Measurements from ENCODE around the gene HDAC9.

Gene HDAC9

DNA sequence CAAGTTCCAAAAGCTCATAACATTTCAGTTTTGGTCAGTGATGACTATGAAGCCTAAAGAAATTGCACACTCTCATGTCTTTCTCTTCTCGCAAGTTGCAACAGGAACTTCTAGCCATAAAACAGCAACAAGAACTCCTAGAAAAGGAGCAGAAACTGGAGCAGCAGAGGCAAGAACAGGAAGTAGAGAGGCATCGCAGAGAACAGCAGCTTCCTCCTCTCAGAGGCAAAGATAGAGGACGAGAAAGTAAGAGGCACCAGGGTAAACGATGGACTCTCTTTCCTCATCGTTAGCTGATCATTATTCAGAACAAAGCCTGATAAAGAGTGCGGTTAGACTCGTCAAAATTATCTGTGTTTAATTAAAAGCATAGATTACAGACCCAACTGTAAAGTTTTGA is 94.7 kb downstream of the HDAC9 start:
- TF ChIP-seq, protein P1, sequence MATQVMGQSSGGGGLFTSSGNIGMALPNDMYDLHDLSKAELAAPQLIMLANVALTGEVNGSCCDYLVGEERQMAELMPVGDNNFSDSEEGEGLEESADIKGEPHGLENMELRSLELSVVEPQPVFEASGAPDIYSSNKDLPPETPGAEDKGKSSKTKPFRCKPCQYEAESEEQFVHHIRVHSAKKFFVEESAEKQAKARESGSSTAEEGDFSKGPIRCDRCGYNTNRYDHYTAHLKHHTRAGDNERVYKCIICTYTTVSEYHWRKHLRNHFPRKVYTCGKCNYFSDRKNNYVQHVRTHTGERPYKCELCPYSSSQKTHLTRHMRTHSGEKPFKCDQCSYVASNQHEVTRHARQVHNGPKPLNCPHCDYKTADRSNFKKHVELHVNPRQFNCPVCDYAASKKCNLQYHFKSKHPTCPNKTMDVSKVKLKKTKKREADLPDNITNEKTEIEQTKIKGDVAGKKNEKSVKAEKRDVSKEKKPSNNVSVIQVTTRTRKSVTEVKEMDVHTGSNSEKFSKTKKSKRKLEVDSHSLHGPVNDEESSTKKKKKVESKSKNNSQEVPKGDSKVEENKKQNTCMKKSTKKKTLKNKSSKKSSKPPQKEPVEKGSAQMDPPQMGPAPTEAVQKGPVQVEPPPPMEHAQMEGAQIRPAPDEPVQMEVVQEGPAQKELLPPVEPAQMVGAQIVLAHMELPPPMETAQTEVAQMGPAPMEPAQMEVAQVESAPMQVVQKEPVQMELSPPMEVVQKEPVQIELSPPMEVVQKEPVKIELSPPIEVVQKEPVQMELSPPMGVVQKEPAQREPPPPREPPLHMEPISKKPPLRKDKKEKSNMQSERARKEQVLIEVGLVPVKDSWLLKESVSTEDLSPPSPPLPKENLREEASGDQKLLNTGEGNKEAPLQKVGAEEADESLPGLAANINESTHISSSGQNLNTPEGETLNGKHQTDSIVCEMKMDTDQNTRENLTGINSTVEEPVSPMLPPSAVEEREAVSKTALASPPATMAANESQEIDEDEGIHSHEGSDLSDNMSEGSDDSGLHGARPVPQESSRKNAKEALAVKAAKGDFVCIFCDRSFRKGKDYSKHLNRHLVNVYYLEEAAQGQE (IDR thresholded peaks at IDR 0.05; ENCODE audit: insufficient read depth in 1 of 2, low read depth in 2 of 2, low read length in 2 of 2) = no peak
- TF ChIP-seq FOXP2 (optimal IDR thresholded peaks at IDR 0.05; ENCODE audit: borderline replicate concordance, extremely low read depth, extremely low read length, insufficient read depth) (no peak), TAF1 (IDR thresholded peaks at IDR 0.05; ENCODE audit: borderline replicate concordance, insufficient read depth, low read length) (no peak), POLR2AphosphoS5 (IDR thresholded peaks at IDR 0.05; ENCODE audit: low read depth, low read length) (no peak), SIN3A (IDR thresholded peaks at IDR 0.05; ENCODE audit: borderline replicate concordance, insufficient read depth, low read length) (no peak)

DNA sequence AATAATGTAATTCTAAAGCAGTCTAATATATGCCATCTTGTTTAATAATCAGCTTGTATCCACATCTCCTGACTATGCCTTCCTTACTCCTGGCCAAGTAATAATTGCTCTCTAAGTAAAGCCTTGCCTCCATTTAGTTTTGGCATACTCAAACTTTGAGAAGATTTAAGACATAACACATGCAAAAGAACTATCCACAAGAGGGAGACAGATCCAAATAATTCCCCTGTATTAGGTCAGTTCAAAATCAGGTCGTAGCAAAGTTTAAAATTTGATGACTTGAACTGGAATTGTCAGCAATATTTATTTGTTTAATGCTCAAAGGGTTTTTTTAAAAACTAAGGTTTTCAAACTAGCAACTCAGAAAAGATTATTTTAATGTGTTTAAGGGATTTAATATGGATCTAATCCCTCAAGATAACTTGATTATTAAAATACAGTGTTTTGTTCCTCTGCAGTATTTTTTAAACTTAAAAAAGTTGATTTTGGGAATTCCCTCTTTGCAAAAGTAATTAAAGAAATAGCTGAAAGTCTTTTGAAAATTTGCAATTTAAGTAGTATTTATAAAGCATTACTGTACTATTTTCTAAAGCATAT is 95.3 kb downstream of the HDAC9 start:
- no peak for TF ChIP-seq POLR2AphosphoS5 (IDR thresholded peaks at IDR 0.05; ENCODE audit: low read depth, low read length)
- TF ChIP-seq SIN3A (IDR thresholded peaks at IDR 0.05; ENCODE audit: borderline replicate concordance, insufficient read depth, low read length) = no peak
- TF ChIP-seq FOXP2 (optimal IDR thresholded peaks at IDR 0.05; ENCODE audit: borderline replicate concordance, extremely low read depth, extremely low read length, insufficient read depth) = no peak
- no peak for TF ChIP-seq TAF1 (IDR thresholded peaks at IDR 0.05; ENCODE audit: borderline replicate concordance, insufficient read depth, low read length)
- TF ChIP-seq, protein P1 (IDR thresholded peaks at IDR 0.05; ENCODE audit: insufficient read depth in 1 of 2, low read depth in 2 of 2, low read length in 2 of 2) = no peak

DNA sequence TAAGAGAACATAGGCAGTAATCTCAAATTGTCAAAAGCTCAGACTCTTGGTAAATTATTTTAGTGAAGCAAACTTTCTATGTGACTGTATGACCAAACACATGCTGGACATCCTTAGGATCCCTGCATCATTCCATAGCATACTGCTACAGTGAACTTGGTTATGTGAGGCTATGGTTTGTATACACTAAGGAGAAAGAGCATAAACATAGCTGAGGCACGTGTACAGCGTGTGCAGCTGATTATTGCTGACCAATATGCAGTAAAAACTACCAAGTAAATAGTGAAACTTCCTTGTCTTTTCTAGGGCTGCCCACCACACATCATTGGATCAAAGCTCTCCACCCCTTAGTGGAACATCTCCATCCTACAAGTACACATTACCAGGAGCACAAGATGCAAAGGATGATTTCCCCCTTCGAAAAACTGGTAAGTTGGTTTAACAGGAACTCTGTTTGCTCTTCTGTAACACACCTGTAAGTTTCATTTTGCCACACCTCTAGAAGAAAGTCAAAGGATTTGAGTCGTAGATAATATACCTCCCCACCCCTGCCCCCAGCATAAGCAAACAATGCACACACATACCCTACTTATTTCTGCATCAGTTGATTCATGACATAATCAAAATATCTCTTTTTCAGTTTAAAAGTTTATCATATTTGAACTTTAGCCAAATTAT is 98.2 kb downstream of the HDAC9 start:
- TF ChIP-seq TAF1 (IDR thresholded peaks at IDR 0.05; ENCODE audit: borderline replicate concordance, insufficient read depth, low read length) (no peak), SIN3A (IDR thresholded peaks at IDR 0.05; ENCODE audit: borderline replicate concordance, insufficient read depth, low read length) (no peak), FOXP2 (optimal IDR thresholded peaks at IDR 0.05; ENCODE audit: borderline replicate concordance, extremely low read depth, extremely low read length, insufficient read depth) (no peak), POLR2AphosphoS5 (IDR thresholded peaks at IDR 0.05; ENCODE audit: low read depth, low read length) (no peak)
- TF ChIP-seq, protein P1 (IDR thresholded peaks at IDR 0.05; ENCODE audit: insufficient read depth in 1 of 2, low read depth in 2 of 2, low read length in 2 of 2) = no peak

DNA sequence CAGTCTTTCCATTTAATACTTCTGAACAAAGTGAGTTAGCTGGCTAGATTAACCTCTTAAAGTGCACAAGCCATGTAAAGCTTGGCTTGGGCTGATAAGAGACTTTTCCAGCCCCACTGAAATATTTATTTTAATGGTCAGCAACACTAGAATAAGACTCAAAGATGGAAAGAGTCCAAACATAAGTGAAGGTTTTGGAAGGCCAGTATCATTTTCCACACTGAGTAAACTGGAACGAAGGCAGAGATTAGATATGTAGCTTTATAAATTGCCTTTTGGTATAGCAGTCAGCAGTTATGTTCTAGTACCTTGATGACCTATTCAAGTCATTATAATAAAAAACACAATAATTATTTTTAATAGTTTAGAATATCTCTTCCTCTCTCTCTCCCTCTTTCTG is 102.2 kb downstream of the HDAC9 start:
- TF ChIP-seq, protein P1 (IDR thresholded peaks at IDR 0.05; ENCODE audit: insufficient read depth in 1 of 2, low read depth in 2 of 2, low read length in 2 of 2) = no peak
- TF ChIP-seq FOXP2 (optimal IDR thresholded peaks at IDR 0.05; ENCODE audit: borderline replicate concordance, extremely low read depth, extremely low read length, insufficient read depth) (no peak), POLR2AphosphoS5 (IDR thresholded peaks at IDR 0.05; ENCODE audit: low read depth, low read length) (no peak), SIN3A (IDR thresholded peaks at IDR 0.05; ENCODE audit: borderline replicate concordance, insufficient read depth, low read length) (no peak), TAF1 (IDR thresholded peaks at IDR 0.05; ENCODE audit: borderline replicate concordance, insufficient read depth, low read length) (no peak)

Data from PFSK-1 (cell line).